Erythroblast (primary cell): Measurements from ENCODE around the gene KRT78.
"Not testable (repeated sequence)": the region's sequence is repeated elsewhere in the genome, so short reads cannot be mapped to it uniquely, and the experiment has no call there.

Experiments used
- DNase-seq, 2 experiments: peaks; one replicate each; lab custom pipeline; 2025; lab: John Stamatoyannopoulos, UW
- GATA1 ChIP-seq: IDR thresholded peaks from 2 replicates; pipeline ENCODE4 v1.6.1; 2011; ENCODE audit warnings: low read depth, mild to moderate bottlenecking, control low read depth, low read length, moderate library complexity
- POLR2A ChIP-seq: IDR thresholded peaks from 2 replicates; pipeline ENCODE4 v1.6.1; 2011; ENCODE audit warnings: mild to moderate bottlenecking, low read length

The KRT78 gene

GRCh38 chr12:52799505-52800211 is 49.1 kb downstream of the KRT78 start:
- no peak for TF ChIP-seq GATA1
- TF ChIP-seq POLR2A: no peak

GRCh38 chr12:52798671-52799504 is 49.9 kb downstream of the KRT78 start:
- TF ChIP-seq GATA1 (no peak), POLR2A (no peak)
- DNase-seq: peak; percentile 22 to 60

More at GRCh38 chr12:52799505-52800211, 49.1 kb downstream of the KRT78 start:
- no peak for DNase-seq

GRCh38 chr12:52798003-52798670 is 50.7 kb downstream of the KRT78 start:
- peak; percentile 80 to 85 for DNase-seq

GRCh38 chr12:52797529-52797894 is 51.3 kb downstream of the KRT78 start:
- no peak for DNase-seq
- no peak for TF ChIP-seq GATA1
- TF ChIP-seq POLR2A: peak; percentile 39

More at GRCh38 chr12:52798003-52798670, 50.7 kb downstream of the KRT78 start:
- TF ChIP-seq GATA1: no peak
- peak; percentile 11 for TF ChIP-seq POLR2A

- peak; percentile 66 for TF ChIP-seq GATA1
- no peak for TF ChIP-seq POLR2A
- DNase-seq: peak; percentile 92 to 97
Observed at GRCh38 chr12:52796839-52797528, 51.8 kb downstream of the KRT78 start.

GRCh38 chr12:52796429-52796794 is 52.4 kb downstream of the KRT78 start:
- peak in 1 of 2 experiments; percentile 44 for DNase-seq

GRCh38 chr12:52795694-52796428 is 52.9 kb downstream of the KRT78 start, which contains the start of gene KRT3:
Gene KRT3, minus strand, starts transcription at chr12:52796117. Its CDS starts 75 bp downstream, at chr12:52796042.
- DNase-seq: no peak
- TF ChIP-seq POLR2A: no peak
- TF ChIP-seq GATA1: no peak

More at GRCh38 chr12:52796429-52796794, 52.4 kb downstream of the KRT78 start:
- TF ChIP-seq GATA1: no peak
- TF ChIP-seq POLR2A: no peak

- DNase-seq: not testable (repeated sequence)
Observed at GRCh38 chr12:52795332-52795674, 53.5 kb downstream of the KRT78 start.

GRCh38 chr12:52794479-52795331 is 54.1 kb downstream of the KRT78 start:
- TF ChIP-seq GATA1 (no peak), POLR2A (no peak)
- DNase-seq: peak in 1 of 2 experiments; percentile 32

GRCh38 chr12:52792185-52793029 is 56.4 kb downstream of the KRT78 start:
- TF ChIP-seq POLR2A (no peak), GATA1 (no peak)
- no peak for DNase-seq
